ENCODE measurements around the gene TM9SF2.

GRCh38 chr13:99507986-99508385 is 6.7 kb downstream of the TM9SF2 start:
- TF ChIP-seq NFE2L1 (CRISPR knock-in tag; IDR thresholded peaks at IDR 0.05) (no peak), CTCF (IDR thresholded peaks at IDR 0.05) (no peak), PRRX2 (CRISPR knock-in tag; IDR thresholded peaks at IDR 0.05) (no peak), MAX (CRISPR knock-in tag; IDR thresholded peaks at IDR 0.05) (no peak)

Measured in WTC11 (cell line).